Glutamatergic neuron (in vitro differentiated cells): ENCODE results near the gene PPP3R2. TPM values are rescaled to one million over a fixed set of nuclear protein-coding genes. Genes with fewer than 3 reads are reported as not detected.

Experiments
- DNase-seq: peaks from one replicate; pipeline ENCODE4 v3.0.0; 2022
- H3K27ac Mint-ChIP-seq: one replicate; pipeline ENCODE4 v1.8.0; 2020; ENCODE audit warnings: mild to moderate bottlenecking, mixed read lengths, inconsistent platforms; ENCODE audit not compliant: unreplicated experiment
- H3K27me3 Mint-ChIP-seq: one replicate; pipeline ENCODE4 v1.8.0; 2020; ENCODE audit warnings: mild to moderate bottlenecking, moderate library complexity, mixed read lengths, inconsistent platforms; ENCODE audit not compliant: unreplicated experiment
- H3K36me3 Mint-ChIP-seq: one replicate; pipeline ENCODE4 v1.8.0; 2020; ENCODE audit warnings: mild to moderate bottlenecking, mixed read lengths, inconsistent platforms; ENCODE audit not compliant: unreplicated experiment
- H3K4me1 Mint-ChIP-seq: one replicate; pipeline ENCODE4 v1.8.0; 2020; ENCODE audit warnings: mild to moderate bottlenecking, low read depth, mixed read lengths, inconsistent platforms; ENCODE audit not compliant: unreplicated experiment
- H3K4me3 Mint-ChIP-seq: one replicate; pipeline ENCODE4 v1.8.0; 2020; ENCODE audit warnings: mild to moderate bottlenecking, mixed read lengths, inconsistent platforms; ENCODE audit not compliant: unreplicated experiment
- H3K9me3 Mint-ChIP-seq: one replicate; pipeline ENCODE4 v1.8.0; 2020; ENCODE audit warnings: mild to moderate bottlenecking, moderate library complexity, mixed read lengths, inconsistent platforms; ENCODE audit not compliant: unreplicated experiment
- total RNA-seq: library from RNA; stranded (reverse); fragmentation: NEBNext Ultra II Directional; extraction: Animal tissue kit (Norgen Biotek cat#: 25700); gene quantifications from one replicate; pipeline ENCODE4 v1.2.1, GENCODE V29; 2021; ENCODE audit not compliant: unreplicated experiment
- TF ChIP-seq, protein P1 (sequence below): fragments of 200-600 bp; sonication (generic); IDR thresholded peaks from one replicate; pipeline ENCODE4 v1.5.0; 2021; ENCODE audit not compliant: partially characterized antibody, unreplicated experiment

Gene PPP3R2
- total RNA-seq, 1 donor from 2014 or later, result not detected

DNA sequence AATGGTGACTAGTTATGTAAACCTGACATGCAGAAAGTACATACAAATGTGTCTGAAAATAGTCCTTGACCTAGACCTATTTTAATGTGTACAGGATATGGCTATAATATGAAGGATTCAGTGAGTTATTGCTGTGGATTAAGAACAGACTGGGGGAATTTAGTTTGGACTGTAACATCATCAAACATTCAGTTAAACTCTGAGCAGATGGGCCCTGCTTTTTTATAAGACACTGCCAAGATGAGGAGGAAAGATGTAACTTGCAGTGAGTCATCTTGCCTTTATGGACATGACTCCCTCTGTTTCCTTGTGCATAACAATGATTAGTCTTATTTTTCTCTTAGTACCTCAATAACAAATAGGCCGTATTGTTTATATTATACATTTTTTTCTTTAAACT lies 12.2 kb downstream of the PPP3R2 start:
- Mint-ChIP-seq H3K9me3 (no peaks in the 10 kb centered on the region), H3K27me3 (no peaks in the 10 kb centered on the region), H3K27ac (no peak overlapping the region), H3K4me3 (no peak overlapping the region), H3K36me3 (no peaks in the 10 kb centered on the region), H3K4me1 (no peaks in the 10 kb centered on the region)
- no peak for DNase-seq
- TF ChIP-seq, protein P1, sequence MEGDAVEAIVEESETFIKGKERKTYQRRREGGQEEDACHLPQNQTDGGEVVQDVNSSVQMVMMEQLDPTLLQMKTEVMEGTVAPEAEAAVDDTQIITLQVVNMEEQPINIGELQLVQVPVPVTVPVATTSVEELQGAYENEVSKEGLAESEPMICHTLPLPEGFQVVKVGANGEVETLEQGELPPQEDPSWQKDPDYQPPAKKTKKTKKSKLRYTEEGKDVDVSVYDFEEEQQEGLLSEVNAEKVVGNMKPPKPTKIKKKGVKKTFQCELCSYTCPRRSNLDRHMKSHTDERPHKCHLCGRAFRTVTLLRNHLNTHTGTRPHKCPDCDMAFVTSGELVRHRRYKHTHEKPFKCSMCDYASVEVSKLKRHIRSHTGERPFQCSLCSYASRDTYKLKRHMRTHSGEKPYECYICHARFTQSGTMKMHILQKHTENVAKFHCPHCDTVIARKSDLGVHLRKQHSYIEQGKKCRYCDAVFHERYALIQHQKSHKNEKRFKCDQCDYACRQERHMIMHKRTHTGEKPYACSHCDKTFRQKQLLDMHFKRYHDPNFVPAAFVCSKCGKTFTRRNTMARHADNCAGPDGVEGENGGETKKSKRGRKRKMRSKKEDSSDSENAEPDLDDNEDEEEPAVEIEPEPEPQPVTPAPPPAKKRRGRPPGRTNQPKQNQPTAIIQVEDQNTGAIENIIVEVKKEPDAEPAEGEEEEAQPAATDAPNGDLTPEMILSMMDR, result no peak

DNA sequence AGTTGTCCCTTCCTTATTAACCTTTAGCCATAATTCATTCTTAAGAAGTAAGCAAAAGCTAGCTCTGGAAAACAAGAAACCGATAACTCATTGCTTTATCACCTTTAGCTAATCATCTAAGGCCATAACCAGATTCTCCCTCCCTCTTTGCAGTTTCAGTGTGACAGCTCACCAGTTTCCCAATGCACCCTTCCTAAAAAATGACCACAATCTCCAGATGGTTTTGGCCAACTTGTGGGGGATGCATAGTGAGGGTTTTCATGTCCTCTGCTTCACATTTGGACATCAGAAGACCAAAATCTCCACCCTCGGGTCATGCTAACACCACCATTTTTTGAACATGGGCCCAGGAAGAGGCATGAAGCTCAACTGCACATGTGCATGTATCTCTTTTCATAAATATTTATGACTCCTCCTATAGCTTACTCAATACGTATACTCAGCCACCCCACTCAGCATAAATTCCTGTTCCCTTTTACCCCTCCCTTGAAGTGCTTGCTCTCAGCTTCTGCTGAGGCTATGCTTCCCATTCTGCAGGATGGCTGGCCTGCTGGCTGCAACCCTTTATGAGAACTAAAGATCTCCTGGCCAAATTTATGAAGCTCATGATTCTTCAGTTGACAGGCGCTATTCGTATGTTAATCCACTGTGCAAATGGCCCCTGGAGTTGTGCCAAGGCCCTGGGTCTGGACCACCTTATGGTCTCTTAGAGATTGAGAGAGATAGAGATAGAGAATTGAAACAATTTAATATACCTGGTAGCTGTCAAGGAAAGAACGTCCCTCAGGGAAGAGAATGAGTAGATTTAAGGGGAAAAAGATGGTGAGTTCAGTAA lies 14.8 kb downstream of the PPP3R2 start:
- TF ChIP-seq, protein P1, result no peak
- no peaks in the 10 kb centered on the region for H3K4me1 Mint-ChIP-seq
- H3K36me3 Mint-ChIP-seq, result no peaks in the 10 kb centered on the region
- H3K27me3 Mint-ChIP-seq, result no peaks in the 10 kb centered on the region
- no peaks in the 10 kb centered on the region for H3K9me3 Mint-ChIP-seq
- no peak for DNase-seq
- no peak overlapping the region for H3K4me3 Mint-ChIP-seq
- H3K27ac Mint-ChIP-seq, result no peak overlapping the region

DNA sequence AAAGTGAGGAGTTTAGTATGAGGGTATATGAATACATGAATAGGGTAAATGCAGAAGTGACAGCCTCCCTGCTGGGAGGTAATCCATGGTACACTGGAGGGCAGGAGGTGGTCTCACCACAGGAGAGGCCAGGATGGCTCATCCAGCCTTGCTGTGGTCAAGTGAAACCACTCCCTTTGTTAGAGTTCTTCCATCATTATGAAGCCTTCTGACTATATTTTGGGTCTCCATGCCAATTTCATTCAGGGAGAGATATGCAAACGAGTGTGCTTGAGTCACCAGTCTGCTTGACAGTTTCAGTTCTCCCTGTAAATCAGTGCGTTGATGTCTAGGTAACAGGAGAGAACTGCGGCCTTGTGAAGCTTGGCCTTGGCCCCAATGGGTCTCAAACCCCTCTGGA lies 16.4 kb downstream of the PPP3R2 start:
- H3K4me1 Mint-ChIP-seq, result no peaks in the 10 kb centered on the region
- no peak for DNase-seq
- no peak overlapping the region for H3K4me3 Mint-ChIP-seq
- H3K36me3 Mint-ChIP-seq, result no peaks in the 10 kb centered on the region
- no peak overlapping the region for H3K27ac Mint-ChIP-seq
- TF ChIP-seq, protein P1, result no peak
- H3K9me3 Mint-ChIP-seq, result peaks cover 3% of the 10 kb centered on the region
- H3K27me3 Mint-ChIP-seq, result no peaks in the 10 kb centered on the region

DNA sequence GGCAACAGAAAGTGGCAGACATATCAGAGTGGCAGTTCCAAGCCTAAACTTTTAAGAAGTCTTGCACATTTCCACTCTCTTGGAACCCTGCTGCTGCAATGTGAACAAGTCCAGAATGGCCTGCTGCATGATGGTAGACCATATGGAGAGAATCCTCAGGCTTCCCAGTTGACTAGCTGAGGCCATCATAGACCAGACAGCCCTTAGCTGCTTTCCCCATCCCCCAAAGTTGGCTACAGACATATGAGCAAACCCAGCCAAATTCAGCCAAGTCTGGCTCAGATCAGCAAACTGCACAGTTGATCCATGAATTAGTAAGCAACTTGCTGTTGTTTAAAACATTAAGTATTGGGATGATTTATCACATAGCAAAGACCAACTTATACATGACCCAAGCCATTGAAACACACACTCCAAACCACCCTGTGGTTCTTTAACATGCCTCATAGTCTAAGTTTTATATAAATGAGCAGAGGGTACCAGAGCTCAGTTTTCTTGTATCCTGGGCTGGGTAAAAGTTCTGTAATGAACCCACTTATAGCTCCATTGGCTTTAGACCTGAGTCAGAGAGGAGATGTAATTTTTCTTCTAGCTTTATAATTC lies 19.9 kb downstream of the PPP3R2 start:
- peaks cover 3% of the 10 kb centered on the region for H3K9me3 Mint-ChIP-seq
- H3K4me3 Mint-ChIP-seq, result no peak overlapping the region
- no peak overlapping the region for H3K27ac Mint-ChIP-seq
- DNase-seq, result no peak
- TF ChIP-seq, protein P1, result no peak
- peaks cover 1% of the 10 kb centered on the region for H3K27me3 Mint-ChIP-seq
- H3K36me3 Mint-ChIP-seq, result no peaks in the 10 kb centered on the region
- H3K4me1 Mint-ChIP-seq, result no peaks in the 10 kb centered on the region

DNA sequence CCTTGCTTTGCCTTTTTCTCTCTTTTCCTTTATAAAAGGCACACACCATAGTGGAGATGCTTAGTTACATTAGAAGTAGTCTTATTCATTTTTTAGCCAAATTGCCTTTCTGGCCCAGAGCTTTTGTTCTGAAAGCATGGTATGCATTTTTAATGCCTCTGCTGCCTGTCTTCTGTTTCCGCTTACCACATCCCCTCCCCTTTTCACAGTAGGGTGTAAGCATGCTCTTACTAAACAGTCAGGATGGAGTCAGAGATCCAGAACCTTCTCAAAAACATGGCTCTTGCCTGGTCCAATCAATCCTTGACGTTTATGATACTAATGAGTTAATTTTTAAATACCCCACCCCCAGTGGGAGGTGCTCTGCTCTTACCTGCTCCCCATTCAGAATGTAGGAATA lies 22.5 kb downstream of the PPP3R2 start:
- no peak overlapping the region for H3K27ac Mint-ChIP-seq
- H3K4me1 Mint-ChIP-seq, result no peaks in the 10 kb centered on the region
- no peak for DNase-seq
- peaks cover 3% of the 10 kb centered on the region for H3K9me3 Mint-ChIP-seq
- TF ChIP-seq, protein P1, result no peak
- no peak overlapping the region for H3K4me3 Mint-ChIP-seq
- H3K36me3 Mint-ChIP-seq, result no peaks in the 10 kb centered on the region
- H3K27me3 Mint-ChIP-seq, result peaks cover 4% of the 10 kb centered on the region
